ENCODE data around the gene LRTM2.

Gene LRTM2

DNA sequence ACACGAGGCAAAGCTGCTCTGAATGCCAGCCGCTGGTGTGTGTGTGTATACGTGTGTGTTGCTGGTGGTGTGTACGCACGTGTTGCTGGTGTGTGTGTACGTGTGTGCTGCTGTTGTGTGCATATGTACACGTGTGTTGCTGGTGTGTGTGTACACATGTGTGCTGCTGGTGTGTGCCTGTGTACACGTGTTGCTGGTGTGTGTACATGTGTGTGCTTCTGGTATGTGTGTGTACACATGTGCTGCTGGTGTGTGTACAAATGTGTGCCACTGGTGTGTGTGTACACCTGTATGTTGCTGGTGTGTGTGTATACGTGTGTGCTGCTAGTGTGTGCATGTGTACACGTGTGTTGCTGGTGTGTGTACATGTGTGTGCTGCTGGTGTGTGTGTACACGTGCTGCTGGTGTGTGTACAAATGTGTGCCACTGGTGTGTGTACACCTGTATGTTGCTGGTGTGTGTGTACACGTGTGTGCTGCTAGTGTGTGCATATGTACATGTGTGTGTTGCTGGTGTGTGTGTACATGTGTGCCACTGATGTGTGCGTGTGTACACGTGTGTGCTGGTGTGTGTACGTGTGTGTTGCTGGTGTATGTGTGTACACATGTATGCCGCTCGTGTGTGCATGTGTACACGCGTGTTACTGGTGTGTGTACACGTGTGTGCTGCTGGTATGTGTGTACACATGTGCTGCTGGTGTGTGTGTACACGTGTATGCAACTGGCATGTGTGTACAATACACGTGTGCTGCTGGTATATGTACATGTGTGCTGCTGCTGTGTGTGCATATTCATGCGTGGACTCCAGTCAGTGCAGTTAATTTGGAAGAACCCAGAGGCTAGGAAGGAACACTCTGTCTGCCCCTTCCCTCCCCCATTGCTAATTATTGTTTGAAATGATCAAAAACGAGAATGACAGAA, 50.9 kb downstream of the LRTM2 start:
- no peak for DNase-seq

DNA sequence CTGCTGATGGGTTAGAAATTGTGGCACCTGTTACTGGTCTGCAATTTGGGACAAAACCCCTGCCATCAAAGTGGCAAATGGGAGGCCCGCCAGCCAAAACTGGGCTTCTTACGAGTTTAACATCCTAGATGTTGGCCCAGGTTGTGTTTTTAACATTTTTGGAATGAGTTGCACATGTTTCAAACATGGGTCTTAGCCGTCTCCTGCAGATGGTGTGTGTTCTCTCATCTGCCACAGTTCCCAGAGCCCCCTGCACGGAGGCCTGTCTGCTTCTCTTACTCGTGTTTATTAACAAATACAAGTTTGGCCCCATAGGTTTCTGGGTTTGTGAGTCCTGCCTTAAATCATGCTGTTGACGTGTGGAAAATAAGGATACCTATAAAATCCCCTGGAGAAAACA, 51.6 kb downstream of the LRTM2 start:
- no peak for DNase-seq

DNA sequence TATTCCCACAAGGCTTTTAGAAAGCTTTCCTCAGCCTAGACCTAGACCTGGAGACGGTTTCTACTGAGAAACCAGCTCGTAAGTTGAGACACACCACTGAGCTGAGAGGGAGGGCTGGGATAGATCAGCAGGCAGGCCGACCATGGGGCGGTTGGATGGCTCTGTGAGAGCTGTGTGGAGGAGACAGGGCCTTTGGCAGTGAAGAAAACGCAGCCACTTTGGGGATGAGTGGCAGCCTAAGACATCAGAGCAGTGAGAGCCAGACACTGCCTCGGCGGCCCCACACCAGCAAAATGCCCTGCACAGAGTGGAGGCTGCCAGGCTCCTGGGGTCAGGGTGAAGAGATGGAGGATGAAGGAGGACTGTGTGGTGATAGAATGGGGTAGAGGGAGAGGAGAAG, 52.1 kb downstream of the LRTM2 start:
- DNase-seq: no peak

DNA sequence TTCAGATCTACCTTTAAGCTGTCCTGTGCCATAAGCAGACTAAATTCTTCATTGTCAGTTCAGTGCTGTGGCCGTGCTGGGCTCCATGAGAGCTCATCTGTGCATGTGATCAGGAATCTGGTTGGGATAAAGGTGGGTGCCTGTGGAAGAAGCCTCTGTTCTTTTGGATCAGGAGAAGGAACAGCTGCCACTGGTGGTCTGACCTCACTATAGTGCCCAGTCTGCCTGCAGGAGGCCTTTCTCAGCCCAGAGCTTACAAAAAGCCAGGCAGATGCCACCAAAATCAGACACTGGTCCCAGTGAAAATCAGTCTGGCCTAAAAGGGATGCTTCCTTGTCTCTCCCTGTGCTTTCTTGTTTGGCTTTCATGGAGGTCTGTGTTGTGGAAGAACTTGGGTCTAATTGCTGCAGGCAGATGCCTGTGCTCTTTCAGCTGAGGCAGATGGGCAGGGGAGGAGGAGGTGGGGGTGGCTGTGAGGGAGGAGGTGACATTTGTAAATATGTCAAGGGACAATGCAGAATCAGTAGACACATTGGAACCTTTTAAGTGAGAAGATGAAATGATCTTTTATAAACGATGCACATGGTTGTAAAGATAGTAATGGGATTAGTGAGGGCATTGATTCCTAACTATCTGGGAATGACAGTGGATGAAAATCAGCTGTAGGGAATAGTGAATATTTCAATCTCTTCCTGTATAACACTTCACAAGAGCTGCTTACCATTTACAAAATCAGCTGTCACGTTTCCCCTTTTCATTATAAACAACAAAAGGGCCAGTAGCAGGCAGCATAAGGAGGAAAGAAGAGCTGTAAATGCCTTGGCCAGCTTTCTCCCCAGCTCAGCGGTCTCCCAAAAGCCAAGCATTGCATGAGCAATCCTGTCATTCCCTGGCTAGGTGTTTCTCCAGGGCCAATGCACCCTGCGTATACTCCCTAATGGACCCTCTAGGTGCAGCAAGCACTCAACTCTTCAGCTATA, 53.5 kb downstream of the LRTM2 start:
- no peak for DNase-seq

DNA sequence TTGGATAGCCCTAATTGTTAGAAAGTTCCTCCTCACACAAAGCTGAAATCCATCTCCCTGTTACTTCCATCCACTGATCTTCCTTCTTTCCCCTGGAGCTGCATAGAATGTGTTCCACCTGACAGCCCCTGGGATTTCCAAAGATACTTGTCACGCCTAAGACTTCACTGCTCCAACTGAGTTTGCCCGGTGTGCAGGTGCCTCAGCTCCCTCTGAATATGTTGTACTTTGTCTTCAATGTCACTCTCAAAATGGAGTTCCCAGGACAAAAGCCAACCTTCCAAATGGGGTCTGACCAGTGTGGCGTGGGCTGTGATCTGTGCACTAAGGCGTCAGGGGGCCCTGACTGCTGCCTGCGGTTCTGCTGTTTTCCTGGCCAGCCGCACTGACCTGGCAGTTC, 55.2 kb downstream of the LRTM2 start:
- DNase-seq: no peak

DNA sequence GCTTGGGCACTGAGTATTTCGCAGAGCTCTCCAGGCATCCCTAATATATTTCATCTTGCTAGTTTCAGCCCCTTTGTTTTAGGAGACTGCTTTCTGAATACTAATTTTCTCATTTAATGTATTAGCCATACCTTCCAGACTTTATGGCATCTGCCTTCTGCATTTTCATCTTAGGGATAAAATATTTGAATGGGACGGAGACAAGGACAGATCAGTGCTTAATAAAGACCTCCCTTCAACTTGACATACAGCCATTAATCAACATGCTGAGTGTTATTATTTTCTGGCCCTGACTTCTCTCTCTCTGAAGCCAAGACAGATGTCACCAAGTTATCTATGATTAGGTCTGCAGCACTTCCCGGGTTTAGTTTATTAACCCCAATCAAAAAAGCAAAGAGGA, 55.7 kb downstream of the LRTM2 start:
- DNase-seq: no peak

DNA sequence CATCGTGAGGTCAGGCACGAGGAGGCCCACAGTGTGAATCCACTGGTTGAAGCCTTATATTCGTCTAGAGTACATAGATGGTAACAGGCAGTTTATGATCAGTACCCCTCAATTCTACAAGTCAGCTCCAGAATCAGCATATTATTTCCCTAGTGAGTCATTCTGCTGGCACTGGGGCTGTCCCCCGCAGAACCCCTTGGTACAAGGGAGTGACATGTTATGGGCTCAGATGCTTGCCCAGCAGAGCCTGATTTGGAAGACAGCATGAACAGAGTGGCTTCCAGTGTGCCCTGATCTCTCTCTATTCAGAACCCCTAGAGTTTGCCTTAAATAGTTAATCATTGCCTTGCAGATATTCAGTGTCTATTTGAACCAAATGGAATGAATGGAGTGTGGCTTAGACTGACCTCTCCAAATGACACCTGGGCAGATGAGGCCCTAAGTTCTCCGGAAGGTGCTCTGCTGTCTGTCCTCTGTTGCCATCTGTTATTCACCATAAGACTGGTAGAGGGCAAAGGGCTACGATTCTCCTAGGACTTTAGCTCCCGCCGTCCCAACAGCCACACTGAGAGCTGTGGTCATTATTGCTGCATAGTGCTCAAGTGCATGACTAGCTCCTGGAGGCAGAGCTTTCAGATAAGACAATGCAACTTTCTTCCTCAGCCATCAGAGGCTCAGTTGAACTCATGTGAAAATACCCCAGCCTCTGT, 57.0 kb downstream of the LRTM2 start:
- no peak for DNase-seq

DNA sequence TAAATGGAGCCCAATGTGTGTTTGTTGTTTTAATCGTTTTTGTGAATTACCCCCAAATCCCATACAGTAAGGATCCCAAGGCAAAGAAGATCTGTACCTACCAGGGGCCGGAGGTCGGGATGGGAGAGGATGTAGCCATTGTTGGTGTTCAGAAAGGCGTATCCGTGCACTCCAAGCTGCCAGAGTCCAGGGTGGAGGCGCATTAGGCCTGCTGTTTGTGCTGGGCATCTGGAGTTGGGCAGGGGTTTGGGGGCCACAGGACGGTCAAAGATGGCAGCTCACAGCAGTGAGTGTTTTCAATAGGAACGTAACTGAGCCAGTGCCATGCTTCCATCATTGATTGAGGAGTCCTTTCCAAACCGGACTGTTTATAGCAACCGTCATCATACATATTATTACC, 57.8 kb downstream of the LRTM2 start:
- no peak for DNase-seq

DNA sequence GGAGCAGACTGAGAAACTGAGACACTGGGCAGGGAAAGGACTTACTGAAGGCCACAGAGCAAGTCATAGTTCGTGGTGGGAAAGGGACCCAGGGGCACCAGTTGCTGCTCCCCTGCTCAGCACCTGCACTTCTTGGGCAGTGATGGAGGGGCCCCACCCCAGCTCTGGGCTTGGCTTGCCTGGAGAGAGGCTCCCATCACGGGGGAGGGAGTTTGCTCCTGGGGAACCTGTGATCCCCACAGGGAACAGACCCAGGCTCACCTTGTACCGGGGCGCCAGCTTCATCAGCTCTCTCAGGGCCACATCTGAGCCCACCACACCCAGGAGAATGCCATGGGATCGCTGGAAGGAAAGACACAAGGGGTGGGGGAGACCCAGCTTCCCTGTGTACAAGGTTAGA, 58.3 kb downstream of the LRTM2 start:
- no peak for DNase-seq

DNA sequence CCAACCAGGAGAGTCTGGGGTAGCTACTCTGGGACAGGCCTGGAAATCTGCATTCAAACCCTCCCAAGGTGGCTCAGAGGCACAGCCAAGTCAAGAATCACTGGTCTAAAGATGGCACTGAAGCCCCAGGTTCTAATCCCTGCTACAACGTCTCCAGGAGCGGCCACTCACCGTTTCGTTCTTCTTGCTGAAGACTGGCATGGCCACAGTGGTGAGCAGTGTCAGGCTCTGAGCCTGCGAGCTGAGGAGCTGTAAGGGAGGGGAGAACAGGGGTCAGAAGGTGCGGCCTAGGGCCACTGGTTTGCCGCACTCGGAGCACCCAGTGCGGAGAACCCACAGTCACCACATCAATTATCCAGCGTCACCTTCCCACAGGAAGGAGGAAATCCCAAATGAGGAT, 59.3 kb downstream of the LRTM2 start:
- no peak for DNase-seq

DNA sequence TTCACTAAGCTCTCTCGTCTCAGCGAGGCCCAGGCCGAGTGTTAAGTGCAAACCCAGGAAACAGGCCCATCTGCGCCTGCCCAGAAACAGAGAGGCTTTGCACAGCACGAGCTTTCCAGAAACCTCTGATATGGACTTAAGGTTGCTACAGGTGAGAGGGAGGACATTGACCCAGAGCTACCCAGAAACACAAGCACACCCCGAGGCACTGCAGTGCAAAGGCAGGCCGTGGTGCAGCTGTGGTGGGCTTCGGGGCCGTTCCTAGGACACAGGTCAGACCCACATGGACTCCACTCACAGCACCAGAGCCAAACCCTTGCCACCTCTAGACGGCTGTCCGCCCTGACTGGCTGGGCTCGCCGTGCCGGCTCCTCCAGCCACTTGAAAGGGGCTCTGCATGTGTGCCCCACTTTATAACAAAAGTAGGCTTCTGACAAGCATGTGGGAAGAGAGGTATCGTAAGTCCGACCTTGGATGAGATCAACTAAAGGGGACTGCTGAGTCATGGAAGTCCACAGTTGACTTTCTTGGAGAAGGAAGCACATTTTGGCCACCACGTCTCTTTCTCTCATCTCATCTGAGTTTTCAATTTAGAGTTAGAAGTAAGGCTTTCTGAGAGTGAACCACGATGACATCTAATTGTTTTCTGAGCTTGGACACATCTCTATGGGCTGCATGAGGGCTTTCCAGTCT, 59.9 kb downstream of the LRTM2 start:
- DNase-seq: no peak

DNA sequence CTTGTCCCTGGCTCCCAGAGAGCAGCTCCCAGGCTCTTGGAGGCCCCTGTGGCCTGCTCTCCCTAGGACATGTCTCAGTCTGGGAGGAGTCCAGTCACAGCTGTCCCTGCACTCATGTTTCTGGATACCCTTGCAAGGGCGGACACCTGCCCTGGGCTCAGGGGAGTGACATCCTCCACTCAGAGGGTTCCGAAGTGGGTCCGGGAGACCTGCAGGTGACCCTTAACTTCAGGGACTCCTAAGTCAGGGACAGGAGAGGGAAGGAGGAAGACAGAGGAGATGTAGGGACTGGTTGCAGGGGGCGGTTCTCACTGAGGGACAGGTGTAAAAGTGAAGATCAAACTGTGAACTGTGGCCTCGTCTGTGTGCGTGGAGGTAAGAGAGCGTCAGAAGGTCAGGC, 60.5 kb downstream of the LRTM2 start:
- DNase-seq: no peak

DNA sequence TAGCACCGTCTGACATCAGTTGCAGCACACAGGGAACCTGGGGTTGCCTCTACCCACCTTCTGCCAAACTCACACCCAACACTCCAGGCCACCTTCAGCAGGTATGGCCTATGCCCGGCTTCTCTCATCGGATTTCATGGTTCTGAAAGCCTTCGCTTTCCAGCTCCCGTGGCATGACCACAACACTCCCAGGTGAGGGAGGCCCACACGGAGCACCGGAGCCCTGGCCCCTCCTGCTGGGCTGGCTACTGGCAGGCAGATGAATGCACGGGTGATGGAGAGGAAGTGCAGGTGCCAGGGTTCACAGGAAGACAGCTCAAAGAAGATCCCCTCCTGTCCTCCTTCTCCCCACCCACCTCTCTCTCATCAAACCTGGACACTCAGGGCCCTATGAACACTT, 60.9 kb downstream of the LRTM2 start:
- no peak for DNase-seq

DNA sequence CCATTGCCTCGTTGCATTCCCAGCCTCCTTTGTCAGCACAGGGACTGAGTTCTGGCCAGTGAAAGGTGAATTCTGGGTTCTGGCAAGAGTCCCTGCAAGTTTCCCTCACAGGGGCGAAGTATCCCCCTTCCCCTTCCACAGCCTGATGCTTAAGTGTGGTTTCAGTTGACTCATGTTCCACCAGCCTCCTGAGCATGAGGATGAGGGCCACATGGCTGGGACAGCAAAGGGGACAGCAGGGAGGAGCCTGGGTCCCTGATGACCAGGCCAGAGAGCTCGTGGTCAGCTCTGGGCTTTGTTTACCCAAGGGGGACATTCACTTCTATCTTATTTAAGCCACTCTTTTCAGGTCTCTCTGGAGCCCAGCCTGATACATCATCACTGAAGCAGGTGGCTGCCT, 61.6 kb downstream of the LRTM2 start:
- DNase-seq: no peak

DNA sequence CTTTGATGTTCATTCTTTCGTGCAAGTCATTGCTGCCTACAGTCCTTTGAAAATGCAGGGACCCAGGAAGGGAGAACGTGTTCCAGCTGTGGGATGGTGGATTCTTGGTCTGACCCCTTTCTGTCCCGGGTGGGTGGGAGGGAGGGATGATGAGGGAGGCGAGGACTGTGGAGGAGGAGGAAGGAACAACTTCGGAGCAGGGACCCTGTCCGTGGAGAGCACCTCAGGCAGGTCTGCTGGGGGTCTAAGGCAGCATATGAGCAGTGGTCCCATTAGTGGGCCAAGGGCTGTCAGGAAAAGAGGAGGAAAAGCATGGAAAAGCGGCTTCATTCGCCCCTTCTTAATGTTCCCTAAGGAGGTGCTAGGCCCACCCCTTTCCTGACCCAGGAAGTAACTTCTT, 62.0 kb downstream of the LRTM2 start:
- DNase-seq: no peak

DNA sequence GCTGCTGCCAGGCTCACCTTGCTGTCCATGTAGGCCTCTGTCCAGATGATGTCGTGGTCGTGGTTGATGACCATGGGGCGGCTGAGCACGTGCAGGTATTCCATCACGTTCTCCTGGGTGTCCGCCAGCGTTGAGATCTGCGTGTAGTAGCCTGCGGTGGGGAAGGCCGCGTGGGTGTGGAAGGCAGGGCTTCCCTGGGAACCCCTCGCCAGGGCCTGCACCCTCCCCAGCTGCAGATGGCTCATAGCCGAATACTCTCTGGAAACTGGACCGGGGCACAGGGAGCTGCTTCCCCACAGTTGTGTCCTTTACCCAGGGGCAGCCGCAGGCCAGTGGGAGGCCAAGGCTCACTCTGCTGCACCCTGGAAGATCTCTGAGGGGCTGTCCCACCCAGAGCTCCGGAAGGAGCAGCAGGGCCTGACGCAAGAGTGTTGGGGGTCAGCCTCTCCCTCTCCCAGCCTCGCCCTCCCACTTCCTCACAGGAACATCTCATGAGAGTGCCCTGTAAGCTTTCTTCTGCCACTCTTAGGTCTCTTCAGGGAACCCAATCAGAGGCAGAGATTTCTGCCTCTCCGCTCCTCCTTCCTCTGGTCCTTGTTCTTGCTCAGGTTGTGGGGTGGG, 62.6 kb downstream of the LRTM2 start:
- no peak for DNase-seq

DNA sequence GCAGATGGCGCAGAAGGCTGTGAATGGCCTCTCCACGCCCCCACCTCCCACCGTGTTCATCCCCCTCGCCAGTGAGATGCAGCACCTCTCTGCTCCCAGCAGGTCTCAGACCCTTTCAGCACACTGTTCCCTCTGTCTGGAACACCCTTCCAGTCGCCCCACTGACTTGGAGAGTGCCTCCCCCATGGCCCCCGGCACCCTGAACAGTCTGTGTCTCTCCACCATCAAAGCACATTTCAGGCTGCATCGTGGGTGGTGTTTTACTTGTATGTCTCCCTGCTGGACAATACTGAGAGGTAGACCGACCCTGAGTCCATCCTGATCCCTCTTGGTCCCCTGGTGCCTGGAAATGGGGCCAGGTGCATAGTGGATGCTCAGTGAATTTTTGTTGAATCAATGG, 63.1 kb downstream of the LRTM2 start:
- no peak for DNase-seq

DNA sequence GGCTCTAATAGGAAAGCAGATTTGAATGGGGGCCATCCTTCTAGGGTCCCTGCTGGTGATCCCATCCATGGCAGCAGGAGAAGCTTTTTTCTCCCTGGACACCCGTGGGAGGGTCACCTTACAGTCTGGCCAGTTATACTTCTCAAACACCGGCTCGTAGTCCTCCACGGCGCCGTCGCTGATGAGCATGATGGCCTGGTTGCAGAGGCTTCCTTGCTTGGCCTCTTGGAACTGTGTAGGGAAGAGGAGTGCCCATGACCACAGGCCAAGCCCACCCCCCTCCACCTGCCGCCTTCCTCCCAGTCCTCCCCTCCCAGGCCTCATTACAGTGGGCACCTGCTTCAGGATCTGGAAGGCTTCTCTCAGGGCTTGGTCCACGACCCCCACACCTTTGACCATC, 64.3 kb downstream of the LRTM2 start:
- no peak for DNase-seq

DNA sequence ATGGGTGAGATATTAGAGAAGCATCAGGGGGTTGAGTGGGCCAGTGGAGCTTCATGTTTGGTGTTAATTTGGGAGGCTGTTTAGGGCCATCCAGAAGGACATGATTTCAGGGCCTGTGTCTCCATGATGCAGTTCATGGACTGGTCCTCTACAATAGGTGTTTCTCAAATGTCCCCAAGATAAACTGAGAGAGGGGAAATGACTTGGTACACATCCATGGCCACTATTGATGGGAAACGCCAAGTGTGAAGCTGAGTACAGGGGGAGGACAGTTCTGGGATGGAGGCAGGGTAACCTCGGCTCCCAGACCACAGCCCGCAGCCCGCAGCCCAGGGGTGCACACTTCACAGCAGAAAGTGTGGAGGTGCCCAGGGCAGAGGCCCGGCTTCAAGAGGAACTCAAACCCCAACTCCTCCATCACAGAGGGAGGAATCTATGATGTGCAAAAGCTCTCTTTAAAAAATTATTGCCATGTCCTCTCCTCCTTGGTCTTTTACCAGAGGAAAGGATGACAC, 64.8 kb downstream of the LRTM2 start:
- no peak for DNase-seq

DNA sequence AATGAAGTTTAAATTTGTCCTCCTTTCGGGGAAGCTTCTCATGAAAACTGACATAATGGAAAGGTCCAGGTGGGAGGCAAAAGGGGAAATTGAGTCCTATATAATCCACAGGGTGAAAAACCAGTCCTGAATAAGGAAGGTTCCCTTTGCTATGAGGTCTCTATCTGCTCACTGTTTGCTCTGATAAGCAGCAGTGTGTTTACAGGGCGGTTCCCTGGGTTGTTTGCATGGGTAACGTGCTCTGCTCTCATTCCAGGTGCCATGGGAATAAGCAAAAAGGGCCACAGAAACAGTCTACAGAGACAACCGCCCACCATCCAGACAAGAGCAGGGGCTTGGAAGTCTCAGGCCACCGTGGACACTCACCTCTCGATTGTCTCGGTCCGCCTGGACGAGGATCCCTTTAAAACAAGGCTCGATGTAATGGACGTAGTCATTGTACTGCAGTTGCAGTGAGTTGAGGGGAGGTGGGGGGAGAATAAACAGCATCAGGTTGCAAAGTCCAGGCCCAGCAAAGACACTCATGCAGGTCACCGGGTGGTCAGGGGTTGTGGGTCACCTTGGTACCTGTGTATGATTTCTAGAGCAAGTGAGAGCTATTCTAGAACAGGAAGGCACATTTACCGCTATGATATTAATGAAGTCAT, 65.4 kb downstream of the LRTM2 start:
- DNase-seq: no peak

All from DMS 273 treated with DMSO at 0.1 percent for 48 hours (cell line).